Measurements from ENCODE around the gene CDKN2C.

CDKN2C gene

GRCh38 chr1:50966991-50967390 is 3.1 kb upstream of the CDKN2C start:
- no peak for DNase-seq

GRCh38 chr1:50967416-50968157 is 2.5 kb upstream of the CDKN2C start:
- DNase-seq = no peak

GRCh38 chr1:50968158-50968820 is 1.8 kb upstream of the CDKN2C start:
- peak; percentile 78 for DNase-seq

GRCh38 chr1:50968821-50969610 is 1.0 kb upstream of the CDKN2C start:
- DNase-seq = peak; percentile 41

GRCh38 chr1:50970509-50970887 is 453 bp downstream of the CDKN2C start:
- DNase-seq = no peak

GRCh38 chr1:50970931-50971582 is 1.0 kb downstream of the CDKN2C start:
- no peak for DNase-seq

GRCh38 chr1:50971748-50972305 is 1.8 kb downstream of the CDKN2C start:
- no peak for DNase-seq

GRCh38 chr1:50972766-50973165 is 2.7 kb downstream of the CDKN2C start:
- no peak for DNase-seq

GRCh38 chr1:50973255-50973654 is 3.2 kb downstream of the CDKN2C start:
- no peak for DNase-seq

- DNase-seq = no peak
These were observed 4.0 kb downstream of the CDKN2C start for GRCh38 chr1:50973875-50974617.

- DNase-seq = no peak
These were observed 4.5 kb downstream of the CDKN2C start for GRCh38 chr1:50974618-50974935.

- DNase-seq = no peak
These were observed 5.4 kb downstream of the CDKN2C start for GRCh38 chr1:50975436-50975835.

- DNase-seq = no peak
These were observed 6.3 kb downstream of the CDKN2C start for GRCh38 chr1:50976111-50976889.

- DNase-seq = no peak
These were observed 7.0 kb downstream of the CDKN2C start for GRCh38 chr1:50976890-50977574.

- no peak for DNase-seq
These were observed 7.6 kb downstream of the CDKN2C start for GRCh38 chr1:50977575-50978143.

- DNase-seq = no peak
These were observed 8.3 kb downstream of the CDKN2C start for GRCh38 chr1:50978144-50978851.

GRCh38 chr1:50978852-50979781 is 9.1 kb downstream of the CDKN2C start:
- no peak for DNase-seq

- DNase-seq = no peak
These were observed 9.9 kb downstream of the CDKN2C start for GRCh38 chr1:50979937-50980336.

GRCh38 chr1:50980505-50980904 is 10.5 kb downstream of the CDKN2C start:
- DNase-seq = no peak

Data from T-helper 9 cell (primary cell).